ENCODE data around the gene RNASE3. TPM values are rescaled to one million over a fixed set of nuclear protein-coding genes. Genes with fewer than 3 reads are reported as not detected.

Gene RNASE3
- total and polyA plus RNA-seq, 2 donors (not counting 3 experiments of a cell fraction or from before 2014, with no cell fraction given), result not detected

DNA sequence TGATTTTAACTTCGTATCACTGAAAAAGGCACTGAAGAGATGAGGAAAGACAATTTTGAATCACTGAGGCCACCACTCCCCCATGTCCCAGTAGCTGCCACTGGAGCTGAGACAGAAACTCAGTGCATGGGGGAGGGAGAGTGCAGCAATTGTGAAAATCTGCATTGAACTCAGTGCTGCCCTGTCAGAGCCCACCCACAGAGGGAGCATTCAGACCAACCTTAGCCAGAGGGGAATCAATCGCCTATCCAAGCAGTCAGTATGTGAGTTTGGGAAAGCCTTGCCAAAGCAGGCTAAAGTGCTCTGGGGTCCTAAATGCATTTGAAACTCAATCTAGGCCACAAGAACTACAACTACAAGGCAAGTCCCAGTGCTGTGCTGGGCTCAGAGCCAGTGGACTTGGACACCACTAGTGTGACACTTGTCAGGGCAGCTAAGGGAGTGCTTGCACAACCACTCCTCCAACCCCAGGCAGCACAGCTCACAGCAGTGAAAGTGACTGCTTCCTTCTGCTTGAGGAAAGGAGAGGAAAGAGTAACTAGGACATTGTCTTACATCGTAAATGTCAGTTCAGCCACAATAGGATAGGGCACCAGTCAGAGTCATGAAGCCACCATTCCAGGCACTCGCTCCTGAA, 13.3 kb downstream of the RNASE3 start:
- Histone ChIP-seq H3K9me3 (replicated peaks; ENCODE audit: control insufficient read depth, insufficient read depth, low read length) (no peaks in the 10 kb centered on the region), H3K36me3 (ENCODE audit: control insufficient read depth in 2 of 2, extremely low read depth in 1 of 2, insufficient read depth in 2 of 2, low read length in 2 of 2) (no peaks in the 10 kb centered on the region), H4K20me1 (replicated peaks; ENCODE audit: control insufficient read depth, extremely low read depth, insufficient read depth, low read length) (no peaks in the 10 kb centered on the region), H3K9me1 (replicated peaks; ENCODE audit: control insufficient read depth, extremely low read depth, insufficient read depth, low read length) (no peaks in the 10 kb centered on the region), H3K27ac (ENCODE audit: insufficient read depth, low read depth, low read length) (no peak overlapping the region), H3K79me2 (ENCODE audit: control insufficient read depth, insufficient read depth, low read length) (no peaks in the 10 kb centered on the region), H3K4me2 (ENCODE audit: insufficient read depth, low read length) (no peak overlapping the region), H2AFZ (ENCODE audit: low read depth, low read length) (no peak overlapping the region), H3K4me3 (replicated peaks in 1 of 3; ENCODE audit: insufficient read depth in 1 of 3, low read depth in 1 of 3, low read length in 3 of 3) (no peak overlapping the region), H3K27me3 (ENCODE audit: control insufficient read depth in 2 of 2, insufficient read depth in 2 of 2, low read length in 2 of 2) (no peaks in the 10 kb centered on the region), H3K9ac (replicated peaks; ENCODE audit: extremely low read depth, insufficient read depth, low read length) (no peak overlapping the region), H3K4me1 (ENCODE audit: control insufficient read depth, extremely low read depth, insufficient read depth, low read length) (no peaks in the 10 kb centered on the region)
- no peak for FAIRE-seq
- dilution Hi-C loops (cut with MboI; ENCODE audit: extremely low pct_ligation_motif_present, low sequenced_read_pairs) (no loop called here), intact Hi-C loops (cut with micrococcal nuclease) (no loop called here)
- no peak for DNase-seq (ENCODE audit: low read depth, low spot score)
- CTCF ChIA-PET, result interaction anchor here (1.7 kb wide), 1 partner anchor 66 kb away, joined by 5 read pairs; no protein-coding TSS in a partner anchor
- TF ChIP-seq FOS (IDR thresholded peaks at IDR 0.05; ENCODE audit: borderline replicate concordance, insufficient read depth, low read length) (no peak), MYC (IDR thresholded peaks at IDR 0.05; ENCODE audit: low read depth, low read length) (no peak), GATA2 (IDR thresholded peaks at IDR 0.05; ENCODE audit: insufficient read depth, insufficient read length, low read depth, low read length) (no peak), POLR2A (IDR thresholded peaks at IDR 0.05; ENCODE audit: low read depth, low read length) (no peak), JUN (IDR thresholded peaks at IDR 0.05; ENCODE audit: borderline replicate concordance, insufficient read depth, insufficient read length, low read depth) (no peak), EZH2 (IDR thresholded peaks at IDR 0.05; ENCODE audit: borderline replicate concordance, low read depth, low read length, severe bottlenecking) (no peak), POLR2AphosphoS5 (IDR thresholded peaks at IDR 0.05; ENCODE audit: insufficient read depth, low read depth, low read length) (no peak)
- TF ChIP-seq, protein P1, sequence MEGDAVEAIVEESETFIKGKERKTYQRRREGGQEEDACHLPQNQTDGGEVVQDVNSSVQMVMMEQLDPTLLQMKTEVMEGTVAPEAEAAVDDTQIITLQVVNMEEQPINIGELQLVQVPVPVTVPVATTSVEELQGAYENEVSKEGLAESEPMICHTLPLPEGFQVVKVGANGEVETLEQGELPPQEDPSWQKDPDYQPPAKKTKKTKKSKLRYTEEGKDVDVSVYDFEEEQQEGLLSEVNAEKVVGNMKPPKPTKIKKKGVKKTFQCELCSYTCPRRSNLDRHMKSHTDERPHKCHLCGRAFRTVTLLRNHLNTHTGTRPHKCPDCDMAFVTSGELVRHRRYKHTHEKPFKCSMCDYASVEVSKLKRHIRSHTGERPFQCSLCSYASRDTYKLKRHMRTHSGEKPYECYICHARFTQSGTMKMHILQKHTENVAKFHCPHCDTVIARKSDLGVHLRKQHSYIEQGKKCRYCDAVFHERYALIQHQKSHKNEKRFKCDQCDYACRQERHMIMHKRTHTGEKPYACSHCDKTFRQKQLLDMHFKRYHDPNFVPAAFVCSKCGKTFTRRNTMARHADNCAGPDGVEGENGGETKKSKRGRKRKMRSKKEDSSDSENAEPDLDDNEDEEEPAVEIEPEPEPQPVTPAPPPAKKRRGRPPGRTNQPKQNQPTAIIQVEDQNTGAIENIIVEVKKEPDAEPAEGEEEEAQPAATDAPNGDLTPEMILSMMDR (IDR thresholded peaks at IDR 0.05; ENCODE audit: extremely low read depth in 1 of 2, insufficient read depth in 1 of 2, low read depth in 1 of 2, low read length in 2 of 2), result no peak
- TF ChIP-seq, protein P2, sequence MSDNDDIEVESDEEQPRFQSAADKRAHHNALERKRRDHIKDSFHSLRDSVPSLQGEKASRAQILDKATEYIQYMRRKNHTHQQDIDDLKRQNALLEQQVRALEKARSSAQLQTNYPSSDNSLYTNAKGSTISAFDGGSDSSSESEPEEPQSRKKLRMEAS (IDR thresholded peaks at IDR 0.05; ENCODE audit: insufficient read depth, insufficient read length), result no peak
- BruUV-seq (replicated peaks), result no TSS peak
- POLR2A ChIA-PET, result no interaction called here
